BE2C (cell line): Measurements from ENCODE around the gene EHD1.

Source experiments
- DNase-seq: peaks from one replicate; pipeline ENCODE4 v3.0.0-alpha.2; 2020
- H3K27me3 ChIP-seq: fragments of 250-450 bp; sonication (Bioruptor Pico); 2 replicates; pipeline ENCODE4 v1.5.1; 2020; ENCODE audit warnings: mild to moderate bottlenecking
- H3K36me3 ChIP-seq: fragments of 250-450 bp; sonication (Bioruptor Pico); 2 replicates; pipeline ENCODE4 v1.5.1; 2020; ENCODE audit warnings: mild to moderate bottlenecking
- H3K4me1 ChIP-seq: fragments of 250-450 bp; sonication (Bioruptor Pico); 2 replicates; pipeline ENCODE4 v1.5.1; 2020
- H3K4me3 ChIP-seq: 2 replicates; pipeline ENCODE4 v1.5.1; 2011; ENCODE audit warnings: low read depth, low read length
- H3K9me3 ChIP-seq: fragments of 250-450 bp; sonication (Bioruptor Pico); 2 replicates; pipeline ENCODE4 v1.5.1; 2020
- TF ChIP-seq, protein P1 (sequence below): IDR thresholded peaks from 2 replicates; pipeline ENCODE4 v1.5.1; 2012; ENCODE audit warnings: mild to moderate bottlenecking, low read depth, low read length

The EHD1 gene

GRCh38 chr11:64898076-64898445, 19.6 kb upstream of the EHD1 start:
- no peaks in the 10 kb centered on the region for H3K36me3 ChIP-seq
- no peak for DNase-seq
- no peaks in the 10 kb centered on the region for H3K27me3 ChIP-seq
- TF ChIP-seq, protein P1, sequence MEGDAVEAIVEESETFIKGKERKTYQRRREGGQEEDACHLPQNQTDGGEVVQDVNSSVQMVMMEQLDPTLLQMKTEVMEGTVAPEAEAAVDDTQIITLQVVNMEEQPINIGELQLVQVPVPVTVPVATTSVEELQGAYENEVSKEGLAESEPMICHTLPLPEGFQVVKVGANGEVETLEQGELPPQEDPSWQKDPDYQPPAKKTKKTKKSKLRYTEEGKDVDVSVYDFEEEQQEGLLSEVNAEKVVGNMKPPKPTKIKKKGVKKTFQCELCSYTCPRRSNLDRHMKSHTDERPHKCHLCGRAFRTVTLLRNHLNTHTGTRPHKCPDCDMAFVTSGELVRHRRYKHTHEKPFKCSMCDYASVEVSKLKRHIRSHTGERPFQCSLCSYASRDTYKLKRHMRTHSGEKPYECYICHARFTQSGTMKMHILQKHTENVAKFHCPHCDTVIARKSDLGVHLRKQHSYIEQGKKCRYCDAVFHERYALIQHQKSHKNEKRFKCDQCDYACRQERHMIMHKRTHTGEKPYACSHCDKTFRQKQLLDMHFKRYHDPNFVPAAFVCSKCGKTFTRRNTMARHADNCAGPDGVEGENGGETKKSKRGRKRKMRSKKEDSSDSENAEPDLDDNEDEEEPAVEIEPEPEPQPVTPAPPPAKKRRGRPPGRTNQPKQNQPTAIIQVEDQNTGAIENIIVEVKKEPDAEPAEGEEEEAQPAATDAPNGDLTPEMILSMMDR = no peak
- H3K9me3 ChIP-seq = no peaks in the 10 kb centered on the region
- no peak overlapping the region for H3K4me3 ChIP-seq
- no peaks in the 10 kb centered on the region for H3K4me1 ChIP-seq

GRCh38 chr11:64897381-64898075, 19.1 kb upstream of the EHD1 start:
- TF ChIP-seq, protein P1 = no peak
- DNase-seq = no peak
- Histone ChIP-seq H3K4me1 (no peaks in the 10 kb centered on the region), H3K9me3 (no peaks in the 10 kb centered on the region), H3K36me3 (no peaks in the 10 kb centered on the region), H3K27me3 (no peaks in the 10 kb centered on the region), H3K4me3 (no peak overlapping the region)

GRCh38 chr11:64896448-64897022, 18.1 kb upstream of the EHD1 start:
- no peaks in the 10 kb centered on the region for H3K4me1 ChIP-seq
- TF ChIP-seq, protein P1 = no peak
- no peak for DNase-seq
- H3K9me3 ChIP-seq = no peaks in the 10 kb centered on the region
- no peaks in the 10 kb centered on the region for H3K36me3 ChIP-seq
- no peaks in the 10 kb centered on the region for H3K27me3 ChIP-seq
- H3K4me3 ChIP-seq = no peak overlapping the region

DNA sequence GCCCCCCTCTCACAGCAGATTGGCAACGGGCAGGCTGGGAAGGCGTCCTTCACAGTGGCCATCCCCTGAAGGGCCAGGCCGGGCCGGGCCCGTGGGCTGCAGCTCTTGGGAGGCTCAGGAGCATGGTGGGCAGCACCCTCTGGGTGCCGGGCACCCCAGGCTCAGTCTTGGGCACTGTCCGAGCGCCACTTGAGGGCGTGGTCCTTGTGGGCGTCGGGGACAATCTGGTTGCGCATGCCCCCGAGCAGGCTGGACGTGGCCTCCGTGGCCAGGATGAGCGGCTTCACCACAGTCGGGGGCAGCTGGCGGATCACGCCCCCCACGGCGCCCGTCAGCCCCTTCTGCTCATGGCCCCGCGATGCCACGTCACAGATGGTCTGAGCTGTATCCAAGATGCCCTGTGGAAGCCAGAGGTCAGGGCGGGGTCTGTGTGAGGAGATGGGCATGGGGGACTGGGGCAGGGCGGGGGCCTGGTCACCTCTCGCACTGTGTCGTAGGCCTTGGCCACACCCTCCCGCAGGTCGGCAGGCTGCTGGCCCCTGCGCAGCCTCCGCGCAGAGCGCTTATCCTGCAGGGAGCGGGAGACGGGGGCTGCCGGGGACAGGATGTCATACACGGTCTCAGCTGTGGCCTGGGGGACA, 16.5 kb upstream of the EHD1 start:
- TF ChIP-seq, protein P1 = no peak
- no peak for DNase-seq
- no peaks in the 10 kb centered on the region for H3K36me3 ChIP-seq
- no peaks in the 10 kb centered on the region for H3K4me1 ChIP-seq
- no peaks in the 10 kb centered on the region for H3K9me3 ChIP-seq
- H3K27me3 ChIP-seq = no peaks in the 10 kb centered on the region
- H3K4me3 ChIP-seq = no peak overlapping the region

DNA sequence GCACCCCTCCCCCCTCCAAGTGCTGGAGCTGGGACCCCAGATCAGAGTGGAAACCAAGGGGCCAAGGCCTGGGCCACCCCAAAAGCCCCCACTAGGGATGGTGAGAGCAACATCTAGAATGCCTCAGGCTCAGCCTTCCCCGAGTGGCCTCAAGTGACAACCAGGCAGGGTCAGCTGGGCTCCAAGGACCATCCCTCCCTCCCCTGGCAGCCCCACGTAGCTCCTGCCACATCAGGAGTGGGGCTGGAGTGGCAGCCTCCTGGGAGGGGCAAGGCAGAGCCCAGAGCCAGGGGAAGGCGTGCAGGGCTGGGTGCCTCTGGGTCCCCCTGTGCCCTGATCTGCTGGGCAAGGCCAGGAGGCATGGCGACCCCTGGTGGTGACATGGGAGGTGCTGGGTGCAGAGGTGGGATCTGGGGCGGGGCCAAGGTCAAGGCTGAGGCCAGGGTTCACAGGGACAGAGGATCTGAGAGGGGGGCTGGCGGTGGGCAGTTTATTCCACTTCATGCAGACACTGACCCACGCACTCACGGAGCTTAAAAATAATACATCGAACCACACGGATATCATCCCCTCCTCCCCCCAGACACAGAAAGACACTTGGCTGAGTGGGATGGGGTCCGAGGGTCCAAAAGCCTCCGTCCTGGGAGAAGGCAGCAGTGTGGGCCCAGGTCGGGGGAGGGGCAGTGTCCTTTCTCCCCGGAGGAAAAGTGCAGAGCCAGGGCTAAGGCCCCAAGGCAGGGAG, 15.8 kb upstream of the EHD1 start:
- TF ChIP-seq, protein P1 = peak; percentile 77
- no peak overlapping the region for H3K4me3 ChIP-seq
- H3K27me3 ChIP-seq = no peaks in the 10 kb centered on the region
- no peaks in the 10 kb centered on the region for H3K36me3 ChIP-seq
- no peaks in the 10 kb centered on the region for H3K4me1 ChIP-seq
- no peaks in the 10 kb centered on the region for H3K9me3 ChIP-seq
- DNase-seq = peak; percentile 89
